HG03460 (cell line): ENCODE data around the gene BBX.

Experiments used
- ATAC-seq: cut with Tn5 transposase; IDR thresholded peaks from one replicate; pipeline ENCODE4 v1.9.1; 2021; ENCODE audit not compliant: unreplicated experiment

BBX gene

GRCh38 chr3:107598926-107599771 lies 76.4 kb downstream of the BBX start:
- ATAC-seq = peak; percentile 94

GRCh38 chr3:107599772-107600145 lies 77.0 kb downstream of the BBX start:
- ATAC-seq = no peak

DNA sequence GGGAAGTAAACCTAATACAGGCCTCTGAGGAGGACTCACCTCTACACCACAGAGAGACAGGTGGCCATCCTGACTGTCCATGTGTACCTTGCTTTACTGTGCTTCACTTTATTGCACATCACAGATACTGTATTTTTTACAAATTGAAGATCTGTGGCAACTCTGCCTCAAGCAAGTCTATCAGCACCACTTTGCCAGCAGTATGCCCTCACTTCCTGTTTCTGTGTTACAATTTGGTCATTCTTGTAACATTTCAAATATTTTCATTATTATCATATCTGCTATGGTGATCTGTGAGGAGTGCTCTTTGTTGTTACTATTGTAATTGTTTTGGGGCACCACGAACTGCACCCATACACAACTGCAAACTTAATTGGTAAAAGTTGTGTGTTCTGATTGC lies 78.0 kb downstream of the BBX start:
- no peak for ATAC-seq

- no peak for ATAC-seq
Measured at GRCh38 chr3:107604057-107604822, 81.5 kb downstream of the BBX start.

DNA sequence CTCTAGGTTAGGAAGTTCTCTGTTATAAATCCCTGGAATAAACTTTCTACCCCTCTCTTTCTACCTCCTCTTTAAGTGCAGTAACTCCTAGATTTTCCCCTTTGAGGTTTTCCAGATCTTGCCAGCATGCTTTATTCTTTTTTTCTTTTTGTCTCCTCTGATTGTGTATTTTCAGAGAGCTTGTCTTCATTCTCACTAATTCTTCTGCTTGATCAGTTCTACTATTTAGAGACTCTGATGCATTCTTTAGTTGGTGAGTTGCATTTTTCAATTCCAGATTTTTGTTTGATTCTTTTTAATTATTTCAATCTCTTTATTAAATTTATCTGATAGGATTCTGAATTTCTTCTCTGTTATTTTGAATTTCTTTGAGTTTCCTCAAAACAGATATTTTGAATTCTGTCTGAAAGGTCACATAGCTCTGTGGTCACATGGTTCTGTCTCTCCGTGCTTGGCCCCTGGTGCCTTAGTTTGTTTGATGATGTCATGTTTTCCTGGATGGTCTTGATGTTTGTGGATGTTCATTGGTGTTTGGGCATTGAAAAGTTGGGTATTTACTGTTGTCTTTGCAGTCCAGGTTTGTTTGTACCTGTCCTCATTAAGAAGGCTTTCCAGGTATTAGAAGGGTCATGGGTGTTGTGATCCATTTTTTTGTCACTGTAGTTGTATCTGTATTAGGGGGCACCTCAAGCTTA lies 89.2 kb downstream of the BBX start:
- no peak for ATAC-seq

GRCh38 chr3:107612664-107613084 lies 89.9 kb downstream of the BBX start:
- no peak for ATAC-seq

DNA sequence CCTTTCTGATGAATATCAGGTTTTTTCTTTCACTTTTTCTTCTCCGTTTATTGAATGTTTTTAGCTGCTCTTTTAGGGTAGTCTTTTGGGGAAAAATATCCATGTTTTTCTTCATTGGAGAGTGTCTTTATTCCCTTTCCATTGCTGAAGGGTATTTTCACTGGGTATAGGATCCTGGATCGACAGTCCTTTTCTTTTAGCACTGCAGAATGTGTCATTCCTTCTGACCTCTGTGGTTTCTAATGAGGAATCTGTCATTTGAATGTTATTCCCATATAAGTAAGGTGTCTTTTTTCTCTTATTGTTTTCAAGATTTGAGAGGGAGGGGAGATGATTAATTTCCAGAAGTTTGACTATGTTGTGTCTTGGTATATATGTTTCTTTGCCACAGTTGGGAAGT lies 96.8 kb downstream of the BBX start:
- ATAC-seq = no peak

DNA sequence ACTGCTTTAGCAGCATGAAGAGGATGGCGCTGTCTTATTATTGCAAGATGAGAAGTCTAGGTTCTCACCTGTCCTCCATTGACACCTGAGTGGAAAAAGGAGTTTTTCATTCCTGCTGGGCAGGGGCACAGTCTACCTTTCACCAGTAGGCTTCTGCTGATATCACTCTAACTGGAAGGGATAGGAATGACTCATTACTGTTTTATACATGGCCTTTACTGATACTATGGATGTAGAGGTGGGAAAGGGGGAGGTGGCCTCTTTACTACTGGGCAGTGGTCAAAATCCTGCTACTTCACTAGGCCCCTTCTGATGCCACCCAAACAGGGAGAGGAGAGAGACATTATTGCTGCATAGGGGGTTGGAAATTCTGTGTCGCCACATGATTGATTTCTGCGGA lies 97.8 kb downstream of the BBX start:
- ATAC-seq = no peak

- ATAC-seq = no peak
Measured at GRCh38 chr3:107621465-107621864, 98.7 kb downstream of the BBX start.

DNA sequence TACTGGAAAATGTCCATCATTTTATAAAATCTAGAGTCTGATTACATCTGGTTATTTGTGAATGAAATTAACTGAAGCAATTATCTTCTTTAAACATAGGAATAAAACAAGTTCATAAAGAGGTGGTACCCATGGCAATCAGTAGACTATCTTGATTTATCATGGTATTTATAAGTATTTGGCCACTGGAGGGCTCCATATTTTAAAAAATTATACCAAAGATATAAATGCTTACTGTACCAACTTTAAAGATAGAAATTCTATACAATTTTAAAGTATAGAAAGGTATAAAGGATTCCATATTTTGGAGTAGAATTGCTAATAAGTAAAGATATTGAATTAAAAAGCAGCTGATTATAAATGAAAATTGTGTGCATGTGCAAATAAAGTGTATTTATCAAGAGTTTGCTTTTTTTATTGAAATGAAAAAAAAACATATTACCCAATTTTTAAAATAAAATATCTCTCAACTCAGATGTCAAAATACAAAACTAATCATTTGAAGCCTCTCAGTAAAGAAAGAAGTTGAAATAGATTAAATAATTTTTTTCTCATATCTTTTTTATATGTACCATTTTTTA lies 105.3 kb downstream of the BBX start:
- ATAC-seq = no peak

- no peak for ATAC-seq
Measured at GRCh38 chr3:107629566-107629965, 106.8 kb downstream of the BBX start.

DNA sequence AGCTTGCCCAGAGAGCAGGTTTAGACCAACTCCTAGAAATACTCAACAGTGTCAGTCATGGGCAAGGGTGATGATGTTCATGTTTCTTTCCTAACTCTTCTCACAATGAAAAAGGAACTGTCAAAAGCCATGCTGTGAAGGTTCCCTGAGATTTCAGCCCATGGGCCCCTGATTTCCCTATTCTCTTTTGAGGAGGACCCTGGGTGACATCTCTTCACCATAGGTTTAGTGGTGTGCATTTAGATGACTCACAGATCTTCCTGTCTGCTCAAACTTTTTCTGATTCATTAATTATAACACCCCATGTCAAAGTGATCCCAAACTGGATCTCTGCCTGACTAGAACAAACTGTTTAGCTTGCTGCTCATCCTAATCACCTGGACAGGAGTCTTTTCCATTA lies 108.0 kb downstream of the BBX start:
- ATAC-seq = no peak

- no peak for ATAC-seq
Measured at GRCh38 chr3:107632576-107632975, 109.8 kb downstream of the BBX start.

- ATAC-seq = peak; percentile 91
Measured at GRCh38 chr3:107633327-107634098, 110.8 kb downstream of the BBX start.

- ATAC-seq = peak; percentile 28
Measured at GRCh38 chr3:107634099-107634489, 111.3 kb downstream of the BBX start.

DNA sequence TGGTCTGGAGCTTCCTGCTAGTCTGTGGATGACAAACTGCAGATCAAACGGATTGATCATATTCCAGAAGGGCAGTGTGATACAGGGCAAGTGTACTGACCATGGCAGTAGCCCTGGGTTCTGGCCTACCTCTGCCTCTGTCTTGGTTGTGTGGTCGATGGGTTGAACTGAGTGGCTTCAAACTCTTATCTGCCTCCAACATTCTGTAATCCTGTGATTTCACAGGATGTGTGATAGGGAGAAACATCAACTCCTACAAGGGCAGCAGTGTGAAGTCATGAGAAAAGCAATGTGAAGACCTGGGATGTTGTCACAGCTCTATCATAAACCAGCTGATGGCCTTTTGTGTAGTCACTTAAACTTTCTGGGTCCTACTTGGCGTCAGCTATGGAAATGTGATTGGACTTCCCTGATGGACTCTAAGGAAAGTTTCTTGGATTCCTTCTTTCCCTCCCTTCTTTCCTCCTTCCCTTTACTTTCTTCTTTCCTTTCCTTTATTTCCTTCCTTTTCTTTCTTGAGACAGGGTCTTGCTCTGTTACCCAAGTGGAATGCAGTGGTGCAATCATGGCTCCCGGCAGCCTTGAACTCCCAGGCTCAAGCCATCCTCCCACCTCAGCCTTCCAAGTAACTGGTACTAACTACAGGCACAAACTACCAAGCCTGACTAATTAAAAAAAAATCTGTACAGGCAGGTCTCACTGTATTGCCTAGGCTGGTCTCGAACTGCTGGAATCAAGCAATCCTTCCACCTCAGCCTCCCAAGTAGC lies 114.8 kb downstream of the BBX start:
- no peak for ATAC-seq

DNA sequence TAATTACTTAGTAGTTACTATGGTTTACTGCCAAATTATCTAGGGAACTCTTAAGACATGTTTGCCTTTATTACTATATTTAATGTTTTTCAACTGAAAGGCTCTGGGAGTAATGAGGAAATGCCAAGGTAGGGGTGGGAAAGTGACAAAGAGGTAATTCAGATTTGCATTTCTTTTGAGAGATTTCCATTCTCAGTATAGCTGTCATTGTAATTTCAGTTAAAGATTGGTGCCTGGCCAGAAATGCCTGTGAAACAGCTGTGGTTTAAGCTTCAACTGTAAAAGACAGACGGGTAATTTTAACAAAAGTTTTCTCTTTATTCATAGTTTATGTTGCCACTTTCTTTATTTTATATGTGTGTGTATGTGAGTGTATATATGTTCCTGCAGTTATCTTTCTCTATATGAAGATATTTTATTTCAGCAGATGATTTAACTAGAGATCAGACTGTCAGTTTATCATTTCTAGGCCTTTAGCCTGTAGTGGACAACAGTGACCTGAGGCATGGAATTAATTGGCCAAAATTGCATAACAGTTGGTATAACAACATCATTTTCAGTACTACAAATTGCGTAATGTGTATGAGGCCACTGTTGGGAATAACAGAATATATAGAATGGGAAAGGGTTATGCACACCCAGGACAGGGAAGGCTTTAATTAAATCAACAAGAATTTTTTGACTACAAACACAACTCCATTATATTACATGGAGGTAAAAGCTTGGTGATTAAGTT lies 119.0 kb downstream of the BBX start:
- no peak for ATAC-seq

DNA sequence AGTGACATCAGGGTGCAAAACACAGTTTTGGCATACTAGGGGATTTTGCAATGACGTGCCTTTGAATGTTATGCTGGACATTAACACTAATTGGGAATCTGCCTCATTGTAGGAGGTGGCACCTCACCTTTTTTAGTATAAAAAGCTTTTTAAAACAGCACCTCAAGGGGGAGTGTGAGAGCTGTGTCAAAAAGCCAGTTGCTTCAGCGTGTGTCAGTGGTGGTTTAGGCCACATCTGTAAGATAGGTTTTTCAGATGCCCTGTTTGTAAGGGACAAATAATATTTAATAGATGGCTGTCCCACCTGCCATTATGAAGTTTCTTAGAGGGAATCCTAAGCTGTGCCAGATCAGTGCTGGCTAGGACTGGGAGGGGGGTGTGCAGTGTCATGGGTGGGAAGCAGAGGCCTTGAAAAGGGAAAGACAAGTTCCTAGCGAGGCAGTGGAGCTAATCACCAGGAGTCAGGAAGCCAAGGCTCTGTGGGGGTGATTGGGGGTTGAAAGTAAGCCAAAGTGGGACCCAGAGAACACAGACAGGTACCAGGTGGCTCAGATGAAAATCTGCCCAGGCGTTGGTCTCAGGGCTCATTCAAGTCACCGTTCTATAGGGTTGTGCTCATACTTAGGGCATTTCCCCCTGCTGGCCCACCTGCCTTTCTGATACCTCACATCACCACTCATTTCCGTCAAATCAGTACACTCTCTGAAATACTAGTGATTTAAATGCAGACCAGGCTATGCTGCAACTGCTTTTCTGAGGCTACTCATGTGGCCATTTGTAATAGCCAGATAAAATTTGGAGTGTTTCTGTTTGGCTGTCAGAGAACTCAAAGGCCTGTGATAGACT lies 120.5 kb downstream of the BBX start:
- peak; percentile 45 for ATAC-seq
